Mesodermal cell (in vitro differentiated cells): ENCODE measurements around the gene PPP1R16B.

ENCODE experiments used
- H3K27ac ChIP-seq: 2 replicates; pipeline ENCODE4 v1.7.0; 2013; ENCODE audit warnings: mild to moderate bottlenecking, low read depth, low read length, moderate library complexity; ENCODE audit not compliant: severe bottlenecking
- H3K36me3 ChIP-seq: 2 replicates; pipeline ENCODE4 v1.7.1; 2013; ENCODE audit warnings: mild to moderate bottlenecking, low read length, moderate library complexity; ENCODE audit not compliant: control insufficient read depth, insufficient read depth
- H3K4me1 ChIP-seq: one replicate; pipeline ENCODE4 v1.7.1; 2013; ENCODE audit warnings: mild to moderate bottlenecking, low read length; ENCODE audit not compliant: insufficient read depth, control insufficient read depth, poor library complexity, severe bottlenecking
- H3K4me3 ChIP-seq: 2 replicates; pipeline ENCODE4 v1.7.0; 2013; ENCODE audit warnings: low read length, control low read depth, mild to moderate bottlenecking; ENCODE audit not compliant: insufficient read depth, poor library complexity, severe bottlenecking; ENCODE audit errors: extremely low read depth
- H3K9me3 ChIP-seq: 2 replicates; pipeline ENCODE4 v1.7.1; 2013; ENCODE audit warnings: mild to moderate bottlenecking, low read length, moderate library complexity; ENCODE audit not compliant: control insufficient read depth
- WGBS, 2 experiments: methylation state at CpG; one replicate each; pipeline ENCODE4 v1.1.5; 2013; ENCODE audit warnings: missing lambda C conversion rate in 2 of 2; ENCODE audit not compliant: insufficient coverage in 2 of 2; 5-methylcytosine and 5-hydroxymethylcytosine counted together

PPP1R16B gene

DNA sequence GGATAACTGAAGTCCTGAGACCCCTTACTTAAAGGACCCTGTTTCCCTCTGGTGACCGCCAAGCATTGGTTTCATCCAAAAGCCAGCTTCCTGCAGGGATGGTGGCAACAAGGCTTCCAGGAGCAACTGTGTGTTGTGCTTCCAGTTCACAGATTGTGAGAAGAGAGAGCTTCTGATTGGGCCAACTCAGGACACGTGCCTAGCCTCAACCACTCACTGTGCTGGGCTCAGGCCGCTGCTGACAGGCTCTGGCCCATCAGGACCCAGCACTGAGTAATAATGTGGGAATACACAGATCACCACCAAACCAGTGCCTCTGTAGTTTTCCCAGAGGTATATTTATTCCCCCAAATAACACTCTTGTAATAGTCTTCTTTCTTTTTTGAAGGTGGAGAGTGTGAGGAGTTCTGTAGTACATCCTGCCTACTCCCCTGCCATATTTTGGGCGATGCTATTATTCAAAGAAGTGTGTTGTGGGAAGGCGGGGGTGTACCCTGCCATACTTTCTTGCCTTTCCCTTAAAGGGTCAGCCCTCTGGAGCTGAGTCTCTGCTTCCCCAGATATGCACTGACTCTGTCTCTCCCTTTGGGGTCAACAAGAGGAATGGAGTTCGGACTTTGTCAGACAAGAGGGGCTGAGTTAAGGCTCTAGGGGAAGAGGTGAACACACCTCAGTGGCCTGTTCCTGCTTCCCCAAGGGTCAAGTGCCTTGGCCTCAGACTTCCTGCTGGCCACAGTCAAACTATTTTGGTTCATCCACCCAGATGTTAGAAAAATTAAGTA is 23.2 kb downstream of the PPP1R16B start:
- 83 to 94% methylated on average over 2 of the region's 6 CpGs for WGBS, 2 experiments
- Histone ChIP-seq H3K27ac (no peak overlapping the region), H3K4me3 (no peak overlapping the region)

GRCh38 chr20:38829296-38829875 is 23.9 kb downstream of the PPP1R16B start:
- Histone ChIP-seq H3K4me1 (peaks cover 22% of the 10 kb centered on the region), H3K4me3 (no peak overlapping the region), H3K9me3 (no peaks in the 10 kb centered on the region), H3K36me3 (no peaks in the 10 kb centered on the region), H3K27ac (no peak overlapping the region)
- 91 to 95% methylated on average over 7 of the region's 7 CpGs for WGBS, 2 experiments

More for the DNA sequence above, 23.2 kb downstream of the PPP1R16B start:
- Histone ChIP-seq H3K9me3 (no peaks in the 10 kb centered on the region), H3K4me1 (peaks cover 22% of the 10 kb centered on the region), H3K36me3 (no peaks in the 10 kb centered on the region)

GRCh38 chr20:38830356-38830755 is 24.9 kb downstream of the PPP1R16B start:
- WGBS, 2 experiments, result no CpG with 5 or more reads among the region's 1 CpG

DNA sequence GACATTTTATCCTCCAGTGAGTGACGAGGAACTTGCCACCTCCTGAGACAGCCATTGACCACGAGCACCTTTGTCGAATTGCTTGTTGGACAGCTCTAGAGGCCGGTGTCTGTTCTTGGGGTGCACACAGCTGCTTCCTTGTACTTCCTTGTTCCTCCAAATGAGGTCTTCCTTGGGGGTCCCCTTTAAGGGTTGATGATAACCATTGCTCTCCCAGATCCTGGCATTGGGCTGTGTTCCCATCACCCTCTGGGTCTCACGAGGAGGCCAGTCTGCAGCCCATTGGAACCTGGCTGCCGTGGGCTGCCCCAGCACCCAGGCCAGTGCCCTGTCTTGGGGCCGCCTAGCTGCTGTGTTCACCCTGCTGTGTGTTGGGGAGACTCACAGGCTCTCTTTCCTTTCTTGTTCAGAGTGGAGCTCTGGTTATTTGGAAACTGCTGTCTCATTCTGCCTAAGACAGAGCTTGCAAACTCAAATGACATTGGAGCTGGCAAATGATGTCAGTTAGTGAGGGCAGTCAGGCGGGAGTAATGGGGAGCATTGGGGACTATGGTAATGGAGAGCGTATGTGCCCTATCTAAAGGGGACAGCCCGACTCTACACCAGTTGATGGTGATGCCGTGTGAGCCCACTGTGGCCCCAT is 25.7 kb downstream of the PPP1R16B start:
- WGBS, 2 experiments, result 92 to 95% methylated on average over 9 of the region's 11 CpGs
- peaks cover 13% of the 10 kb centered on the region for H3K4me1 ChIP-seq
- no peak overlapping the region for H3K4me3 ChIP-seq
- H3K27ac ChIP-seq, result no peak overlapping the region
- H3K9me3 ChIP-seq, result no peaks in the 10 kb centered on the region
- H3K36me3 ChIP-seq, result no peaks in the 10 kb centered on the region

More at GRCh38 chr20:38830356-38830755, 24.9 kb downstream of the PPP1R16B start:
- no peak overlapping the region for H3K27ac ChIP-seq
- no peaks in the 10 kb centered on the region for H3K9me3 ChIP-seq
- no peak overlapping the region for H3K4me3 ChIP-seq
- H3K36me3 ChIP-seq, result no peaks in the 10 kb centered on the region
- H3K4me1 ChIP-seq, result peaks cover 19% of the 10 kb centered on the region

GRCh38 chr20:38831995-38832620 is 26.6 kb downstream of the PPP1R16B start:
- H3K36me3 ChIP-seq, result no peaks in the 10 kb centered on the region
- H3K4me3 ChIP-seq, result no peak overlapping the region
- no peak overlapping the region for H3K27ac ChIP-seq
- WGBS, 2 experiments, result 90 to 100% methylated on average over 5 to 7 of the region's 8 CpGs
- H3K4me1 ChIP-seq, result peaks cover 8% of the 10 kb centered on the region
- H3K9me3 ChIP-seq, result no peaks in the 10 kb centered on the region

DNA sequence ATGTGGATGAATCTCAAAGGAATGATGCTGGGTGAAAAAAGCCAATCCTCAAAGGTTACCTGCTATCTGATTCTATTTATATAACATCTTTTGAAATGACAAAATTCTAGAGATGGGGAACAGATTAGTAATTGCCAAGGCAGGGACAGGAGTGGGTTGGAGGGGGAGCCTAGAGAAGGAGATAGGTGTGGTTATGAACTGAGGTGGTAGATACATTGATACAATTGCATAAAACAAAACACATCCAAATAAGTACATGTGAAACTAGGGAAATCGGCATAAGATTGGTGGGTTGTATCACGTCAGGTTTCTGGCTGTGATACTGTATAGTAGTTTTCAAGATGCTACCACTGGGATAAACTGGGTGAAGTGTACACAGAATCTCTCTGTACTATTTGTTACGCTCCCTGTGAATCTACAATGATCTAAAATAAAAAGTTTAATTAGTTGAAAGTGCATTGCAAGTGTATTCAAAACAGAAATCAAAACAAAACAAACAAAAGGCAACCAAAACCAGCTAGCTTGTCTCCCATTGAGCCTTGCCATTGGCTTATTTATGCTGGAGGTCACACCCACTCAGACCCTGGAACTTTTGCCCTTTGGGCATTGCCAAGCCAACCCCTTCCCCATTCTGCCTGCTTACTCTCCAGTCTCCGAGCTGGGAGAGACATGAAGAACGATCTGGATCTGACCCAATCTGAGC is 27.8 kb downstream of the PPP1R16B start:
- no peak overlapping the region for H3K27ac ChIP-seq
- 90 to 95% methylated on average over 2 to 3 of the region's 5 CpGs for WGBS, 2 experiments
- no peaks in the 10 kb centered on the region for H3K36me3 ChIP-seq
- peaks cover 8% of the 10 kb centered on the region for H3K4me1 ChIP-seq
- no peaks in the 10 kb centered on the region for H3K9me3 ChIP-seq
- H3K4me3 ChIP-seq, result no peak overlapping the region

GRCh38 chr20:38833857-38834164 is 28.3 kb downstream of the PPP1R16B start:
- no peak overlapping the region for H3K4me3 ChIP-seq
- WGBS, 2 experiments, result 88 to 96% methylated on average over 4 of the region's 4 CpGs
- H3K9me3 ChIP-seq, result no peaks in the 10 kb centered on the region
- H3K27ac ChIP-seq, result no peak overlapping the region
- H3K4me1 ChIP-seq, result peaks cover 8% of the 10 kb centered on the region
- H3K36me3 ChIP-seq, result no peaks in the 10 kb centered on the region

- no peak overlapping the region for H3K27ac ChIP-seq
- H3K9me3 ChIP-seq, result no peaks in the 10 kb centered on the region
- H3K4me3 ChIP-seq, result no peak overlapping the region
- no peaks in the 10 kb centered on the region for H3K4me1 ChIP-seq
- H3K36me3 ChIP-seq, result no peaks in the 10 kb centered on the region
These were observed 29.4 kb downstream of the PPP1R16B start for GRCh38 chr20:38834868-38835267.

- no peaks in the 10 kb centered on the region for H3K4me1 ChIP-seq
- 92 to 94% methylated on average over 28 of the region's 28 CpGs for WGBS, 2 experiments
These were observed 30.3 kb downstream of the PPP1R16B start for GRCh38 chr20:38835792-38836191.

DNA sequence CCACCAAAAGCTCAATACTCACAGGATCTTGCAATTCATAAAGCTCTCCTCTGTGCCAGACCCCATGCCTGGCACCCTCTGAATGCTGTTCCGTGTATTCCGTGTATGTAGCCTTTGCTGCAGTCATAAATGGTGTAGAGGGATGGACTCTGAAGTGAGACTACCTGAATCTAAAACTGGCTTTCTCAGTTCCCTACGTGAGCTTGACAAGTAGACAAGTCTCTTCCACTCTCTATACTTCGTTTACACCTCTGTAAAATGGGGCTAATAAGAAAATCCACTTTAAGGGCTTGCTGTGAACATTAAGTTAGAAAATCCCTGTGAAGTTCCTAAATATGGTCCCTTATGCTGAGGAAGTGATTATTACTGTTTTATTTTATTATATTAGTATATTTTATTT is 31.5 kb downstream of the PPP1R16B start:
- H3K9me3 ChIP-seq, result no peaks in the 10 kb centered on the region
- H3K4me1 ChIP-seq, result no peaks in the 10 kb centered on the region
- H3K36me3 ChIP-seq, result no peaks in the 10 kb centered on the region
- H3K4me3 ChIP-seq, result no peak overlapping the region
- no CpG with 5 or more reads among the region's 4 CpGs for WGBS, 2 experiments
- H3K27ac ChIP-seq, result no peak overlapping the region

More at GRCh38 chr20:38835792-38836191, 30.3 kb downstream of the PPP1R16B start:
- Histone ChIP-seq H3K4me3 (no peak overlapping the region), H3K9me3 (no peaks in the 10 kb centered on the region), H3K27ac (no peak overlapping the region), H3K36me3 (no peaks in the 10 kb centered on the region)
